Superior temporal gyrus (tissue), 1 donor: ENCODE measurements around the gene OARD1.
"Not testable (repeated sequence)": the region's sequence is repeated elsewhere in the genome, so short reads cannot be mapped to it uniquely, and the experiment has no call there.

Experiments used
- DNase-seq: peaks from one replicate; pipeline ENCODE4 v3.0.0-alpha.2; 2016; ENCODE audit errors: extremely low spot score

OARD1 gene

GRCh38 chr6:41027241-41027640 is 44.9 kb downstream of the OARD1 start:
- no peak for DNase-seq

- DNase-seq = no peak
Observed at GRCh38 chr6:41025966-41026530, 46.1 kb downstream of the OARD1 start.

GRCh38 chr6:41023114-41023513 is 49.0 kb downstream of the OARD1 start:
- no peak for DNase-seq

- no peak for DNase-seq
Observed at GRCh38 chr6:41022294-41022693, 49.9 kb downstream of the OARD1 start.

GRCh38 chr6:41021832-41022231 is 50.3 kb downstream of the OARD1 start:
- no peak for DNase-seq

- DNase-seq = no peak
Observed at GRCh38 chr6:41017663-41018062, 54.5 kb downstream of the OARD1 start.

- not testable (repeated sequence) for DNase-seq
Observed at GRCh38 chr6:41015860-41016259, 56.3 kb downstream of the OARD1 start.

- no peak for DNase-seq
Observed at GRCh38 chr6:41014780-41015179, 57.4 kb downstream of the OARD1 start.
